ENCODE data around the gene TTC17.
A peak's percentile ranks its signal among the peaks of the same experiment; 100 is the strongest.

The TTC17 gene

DNA sequence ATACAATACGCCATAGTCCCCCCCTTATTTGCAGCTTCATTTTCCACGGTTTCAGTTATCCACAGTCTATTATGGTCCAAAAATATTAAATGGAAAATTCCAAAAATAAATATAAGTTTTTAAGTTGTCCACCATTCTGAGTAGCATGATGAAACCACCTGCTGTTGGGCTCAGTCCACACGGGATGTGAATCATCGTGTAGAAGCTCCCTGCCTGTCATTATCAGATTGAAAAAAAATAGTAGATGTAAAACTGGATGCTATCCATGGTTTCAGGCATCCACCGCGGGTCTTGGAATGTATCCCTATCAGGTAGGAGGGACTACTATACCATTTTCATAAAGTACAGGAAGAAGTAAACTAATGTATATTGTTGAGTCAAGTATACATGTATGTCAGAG is 127.4 kb downstream of the TTC17 start:
- DNase-seq: no peak

GRCh38 chr11:43489869-43490465 is 131.2 kb downstream of the TTC17 start:
- DNase-seq: no peak

GRCh38 chr11:43492701-43493100 is 134.0 kb downstream of the TTC17 start:
- no peak for DNase-seq

DNA sequence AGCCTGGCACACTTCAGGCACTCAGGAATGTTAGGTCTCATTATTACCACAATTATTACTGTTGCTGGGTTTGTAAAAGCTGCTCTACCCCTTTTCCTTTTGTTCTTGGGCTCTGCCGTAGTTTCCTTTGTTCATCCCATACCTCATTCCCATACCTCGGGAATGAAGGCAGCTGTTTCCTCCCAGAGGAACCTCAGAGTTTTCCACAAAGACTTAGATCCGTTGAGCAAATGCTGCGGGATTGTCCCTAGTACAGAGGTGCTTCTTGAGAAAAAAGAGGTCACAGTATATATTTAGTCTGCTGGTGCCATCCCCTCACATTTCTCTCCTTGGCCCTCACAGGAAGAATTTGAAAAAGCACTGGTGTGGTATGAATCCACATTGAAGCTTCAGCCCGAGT is 134.7 kb downstream of the TTC17 start:
- no peak for DNase-seq

GRCh38 chr11:43497144-43497543 is 138.4 kb downstream of the TTC17 start:
- no peak for DNase-seq

DNA sequence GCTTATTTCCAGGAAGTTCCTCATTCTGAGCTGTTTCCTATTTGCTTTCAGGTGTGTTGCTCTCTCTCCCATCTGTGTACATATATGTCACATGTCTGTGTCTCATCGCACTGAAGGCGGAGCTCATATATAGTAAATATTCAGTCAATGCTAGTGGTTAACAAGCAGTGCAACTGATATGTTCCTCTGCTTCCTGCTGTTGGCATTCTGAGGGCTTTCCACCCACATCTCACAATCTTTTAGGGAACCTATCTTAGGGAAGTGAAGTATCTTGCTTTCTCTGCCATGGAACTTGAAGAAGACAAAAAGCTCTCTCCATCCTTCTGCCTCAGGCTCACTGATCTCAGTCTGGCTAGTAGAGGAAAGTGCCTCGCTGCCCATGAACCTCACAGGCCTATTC is 139.8 kb downstream of the TTC17 start:
- no peak for DNase-seq

GRCh38 chr11:43503417-43503816 is 144.7 kb downstream of the TTC17 start:
- DNase-seq: peak; percentile 6

- peak; percentile 25 for DNase-seq
Observed at GRCh38 chr11:43504316-43504950, 145.7 kb downstream of the TTC17 start.

DNA sequence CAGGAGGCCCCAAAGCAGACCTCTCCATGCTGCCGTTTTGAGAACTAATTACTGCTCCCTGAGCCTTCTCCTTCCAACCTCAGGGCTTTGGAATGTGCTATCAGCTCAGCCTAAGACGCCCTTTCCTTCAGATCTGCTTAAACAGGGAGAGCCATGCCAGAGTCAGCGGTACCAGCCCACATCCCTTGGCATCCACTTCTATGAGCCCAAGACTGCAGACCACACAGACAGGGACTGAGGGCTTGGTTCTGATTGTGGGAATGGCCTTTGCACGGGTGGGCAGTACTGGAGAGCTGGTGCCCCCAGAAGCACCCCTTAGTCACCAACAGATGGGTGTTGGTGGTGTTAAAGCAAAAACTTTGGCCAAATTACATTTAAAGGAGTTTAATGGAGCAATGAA is 146.5 kb downstream of the TTC17 start:
- no peak for DNase-seq

GRCh38 chr11:43507171-43507570 is 148.5 kb downstream of the TTC17 start:
- DNase-seq: no peak

GRCh38 chr11:43508511-43508918 is 149.8 kb downstream of the TTC17 start:
- DNase-seq: peak; percentile 18

DNA sequence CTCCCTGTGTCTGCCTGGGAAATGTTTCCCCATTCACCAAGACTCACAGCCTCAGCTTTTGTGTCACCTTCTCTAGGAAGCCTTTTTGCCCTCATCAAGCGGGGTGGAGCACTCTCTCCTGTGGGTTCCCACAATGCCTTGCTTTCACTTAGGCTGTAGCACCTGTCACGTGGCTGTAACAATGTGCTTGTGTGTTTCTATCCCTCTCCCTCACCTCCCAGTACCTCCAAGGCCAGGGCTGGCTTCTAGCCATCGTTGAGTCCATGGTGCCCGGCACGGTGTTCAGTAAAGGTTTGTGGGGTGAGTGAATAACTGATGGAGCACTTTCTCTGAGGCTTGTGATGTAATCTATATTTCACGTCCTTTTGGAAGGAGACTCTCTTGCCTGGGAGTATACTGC is 153.2 kb downstream of the TTC17 start:
- DNase-seq: no peak

- DNase-seq: peak; percentile 23
Observed at GRCh38 chr11:43515090-43515489, 156.4 kb downstream of the TTC17 start.

DNA sequence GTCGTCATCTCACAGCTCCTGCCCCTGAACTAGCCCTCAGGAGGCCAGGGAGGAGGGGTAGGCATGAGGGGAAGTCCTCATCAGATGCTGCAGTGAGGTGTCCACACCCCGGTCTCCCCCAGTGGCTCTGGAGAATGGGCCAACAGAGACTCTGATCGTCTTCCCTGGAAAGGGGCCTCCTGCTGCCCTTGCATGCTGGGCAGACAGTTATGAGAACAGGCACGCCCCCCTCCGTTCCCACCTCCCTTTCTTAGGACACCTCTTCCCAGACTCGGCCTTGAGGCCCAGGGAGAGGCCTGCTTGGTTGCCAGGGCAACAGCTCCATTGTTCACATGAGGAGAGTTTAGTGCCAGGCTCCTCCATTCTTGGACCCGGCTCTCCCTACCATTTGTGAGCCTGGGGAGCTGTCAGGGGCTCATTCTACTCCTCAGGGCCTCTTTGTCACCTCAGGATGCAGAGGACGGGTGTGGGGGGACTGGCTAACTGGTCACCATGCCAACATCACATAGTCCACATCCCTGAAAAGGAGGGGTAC is 157.7 kb downstream of the TTC17 start:
- DNase-seq: no peak

GRCh38 chr11:43517518-43517917 is 158.8 kb downstream of the TTC17 start:
- no peak for DNase-seq

GRCh38 chr11:43518408-43519160 is 159.9 kb downstream of the TTC17 start:
- no peak for DNase-seq

GRCh38 chr11:43521471-43521870 is 162.8 kb downstream of the TTC17 start:
- no peak for DNase-seq

DNA sequence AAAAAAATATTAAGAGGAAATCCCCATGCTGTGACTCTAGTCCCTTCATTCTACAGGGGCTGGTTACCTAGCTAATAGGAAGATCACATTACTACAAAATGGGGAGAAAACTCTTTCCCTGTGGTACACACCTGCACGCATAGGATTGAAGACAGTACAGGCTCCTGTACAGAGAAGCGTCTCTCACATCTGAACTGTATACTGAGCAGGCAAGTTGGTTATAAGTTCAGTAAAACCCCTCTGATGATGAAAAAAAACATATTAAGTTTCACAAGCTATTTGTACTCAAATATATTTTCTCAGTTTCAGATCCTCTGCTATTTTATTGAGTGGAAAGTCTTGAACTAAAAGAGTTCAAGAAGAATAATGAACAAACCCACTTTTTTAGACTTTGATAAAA is 164.9 kb downstream of the TTC17 start:
- DNase-seq: no peak

- peak; percentile 68 for DNase-seq
Observed at GRCh38 chr11:43532041-43532440, 173.3 kb downstream of the TTC17 start.

DNA sequence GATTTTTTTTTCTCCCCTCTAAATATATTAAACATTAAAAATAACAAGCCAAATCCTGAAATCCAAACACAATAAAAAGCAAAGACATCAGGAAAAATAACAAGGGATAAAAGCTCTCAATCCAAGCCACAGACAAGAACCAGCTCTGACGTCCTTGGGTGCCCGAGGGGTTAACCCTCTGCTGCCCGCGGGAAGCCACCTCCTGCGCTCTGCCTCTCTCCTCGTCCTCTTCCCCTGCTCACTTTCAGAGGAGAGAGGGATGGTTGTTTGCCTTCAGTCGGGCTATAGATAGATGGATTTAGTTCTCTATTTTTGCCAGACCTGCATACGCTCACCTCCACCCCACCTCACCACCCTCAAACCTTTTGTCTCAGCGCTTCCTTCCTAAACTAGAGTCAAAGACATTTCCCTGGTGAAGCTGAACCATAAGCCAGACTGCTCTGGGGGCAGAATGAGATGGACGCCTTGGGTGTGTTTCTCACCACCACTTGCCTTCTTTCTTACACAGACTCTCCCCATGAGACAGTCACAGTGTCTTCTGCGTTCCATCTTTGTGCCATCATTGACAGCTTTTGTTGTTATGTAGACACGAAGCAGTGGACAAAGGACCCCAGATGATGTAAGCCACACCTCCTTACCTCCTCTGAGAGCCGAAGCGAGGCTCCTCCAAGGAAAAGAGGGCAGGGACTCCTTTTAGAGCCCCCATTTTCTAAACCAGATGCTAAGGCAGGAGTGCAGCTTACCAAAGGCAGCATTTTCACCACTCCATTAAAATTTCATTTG is 179.3 kb downstream of the TTC17 start:
- DNase-seq: no peak

DNA sequence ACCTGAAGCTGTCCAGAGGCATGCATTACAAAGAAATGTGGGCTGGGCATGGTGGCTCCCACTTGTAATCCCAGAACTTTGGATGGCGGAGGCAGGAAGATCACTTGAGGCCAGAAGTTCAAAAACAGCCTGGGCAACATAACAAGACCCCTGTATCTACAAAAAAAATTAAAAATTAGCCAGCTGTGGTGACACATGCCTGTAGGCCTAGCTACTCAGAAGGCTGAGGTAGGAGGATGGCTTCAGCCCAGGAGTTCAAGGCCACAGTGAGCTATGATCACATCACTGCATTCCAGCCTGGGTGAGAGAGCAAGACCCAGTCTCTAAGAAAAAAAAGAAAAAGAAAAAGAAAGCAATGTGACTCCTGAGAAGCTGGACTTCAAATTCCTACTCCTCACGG is 183.3 kb downstream of the TTC17 start:
- DNase-seq: no peak

DNA sequence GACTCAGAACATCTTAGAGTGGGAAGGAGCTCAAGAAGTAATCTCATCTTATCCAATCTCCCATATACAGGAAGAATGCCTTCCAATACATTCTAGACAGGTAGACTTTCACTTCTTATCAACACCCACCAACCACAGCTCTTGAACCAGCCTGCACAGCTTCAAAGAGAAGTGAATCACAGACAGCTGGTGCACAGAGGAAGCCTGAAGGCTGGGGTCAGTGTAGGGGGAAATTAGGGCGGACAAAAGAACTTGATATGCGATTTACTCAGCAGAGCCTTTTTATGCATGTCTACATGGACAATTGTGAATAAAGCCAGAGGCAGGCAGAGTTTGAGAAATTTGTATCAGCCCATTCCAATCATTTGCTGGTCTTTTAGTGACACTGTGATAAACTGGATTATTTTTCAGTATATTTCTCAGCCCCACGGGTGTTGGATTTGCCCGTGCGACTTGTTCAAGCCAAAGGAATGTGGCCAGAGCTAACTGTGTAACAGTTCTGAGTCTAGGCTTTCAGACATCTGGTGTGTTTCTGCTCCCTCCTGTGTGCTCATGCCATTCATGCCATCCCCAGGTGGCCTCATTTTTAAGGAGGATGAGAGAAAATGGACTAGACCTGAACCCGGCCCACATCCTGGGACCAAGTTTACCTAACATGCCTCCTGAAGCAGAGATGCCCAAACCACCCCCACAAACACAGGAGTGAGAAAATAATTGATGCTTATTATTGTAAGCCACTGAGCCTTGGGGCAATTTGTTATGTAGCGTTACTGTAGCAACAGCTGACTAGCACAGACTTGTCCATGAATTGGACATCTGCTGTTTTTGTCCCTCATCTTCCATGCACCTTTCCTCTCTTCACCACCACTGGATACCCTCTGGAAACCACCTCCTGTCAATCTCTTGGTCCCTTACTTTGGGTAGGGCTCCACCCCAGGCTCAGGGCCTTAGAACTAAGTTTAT is 184.3 kb downstream of the TTC17 start:
- no peak for DNase-seq

All from OCI-M1 (cell line).